ENCODE measurements around the gene GAL3ST2. TPM values are rescaled to one million over a fixed set of nuclear protein-coding genes. Genes with fewer than 3 reads are reported as not detected.
"Not testable (repeated sequence)": the region's sequence is repeated elsewhere in the genome, so short reads cannot be mapped to it uniquely, and the experiment has no call there.

GAL3ST2 gene
- total RNA-seq, 1 donor from 2014 or later, result not detected

- H3K27ac ChIP-seq (ENCODE audit: low read depth, low read length), result no peak overlapping the region
- no peaks in the 10 kb centered on the region for H3K9me3 ChIP-seq (ENCODE audit: control insufficient read depth in 3 of 3, low read length in 3 of 3)
- H3K27me3 ChIP-seq (ENCODE audit: control insufficient read depth in 3 of 3, insufficient read depth in 3 of 3, low read length in 3 of 3), result peaks cover 0 to 5% (median 4%) of the 10 kb centered on the region in 3 donors
- no peaks in the 10 kb centered on the region for H3K36me3 ChIP-seq (ENCODE audit: control insufficient read depth in 3 of 3, insufficient read depth in 3 of 3, low read length in 3 of 3)
- H3K9ac ChIP-seq (ENCODE audit: low read depth in 1 of 3, low read length in 3 of 3), result no peak overlapping the region
- H3K4me3 ChIP-seq (ENCODE audit: low read length in 3 of 3), result no peak overlapping the region
- no peaks in the 10 kb centered on the region for H3K4me1 ChIP-seq (ENCODE audit: control insufficient read depth in 3 of 3, insufficient read depth in 3 of 3, low read length in 3 of 3)
Measured at GRCh38 chr2:241833101-241833663, 56.6 kb downstream of the GAL3ST2 start.

- H3K27ac ChIP-seq (ENCODE audit: low read depth, low read length); H3K36me3 ChIP-seq (ENCODE audit: control insufficient read depth in 3 of 3, insufficient read depth in 3 of 3, low read length in 3 of 3); H3K9me3 ChIP-seq (ENCODE audit: control insufficient read depth in 3 of 3, low read length in 3 of 3); H3K27me3 ChIP-seq (ENCODE audit: control insufficient read depth in 3 of 3, insufficient read depth in 3 of 3, low read length in 3 of 3); H3K4me1 ChIP-seq (ENCODE audit: control insufficient read depth in 3 of 3, insufficient read depth in 3 of 3, low read length in 3 of 3); H3K9ac ChIP-seq (ENCODE audit: low read depth in 1 of 3, low read length in 3 of 3); H3K4me3 ChIP-seq (ENCODE audit: low read length in 3 of 3): not testable (repeated sequence)
Measured at GRCh38 chr2:241833756-241834526, 57.3 kb downstream of the GAL3ST2 start.

- H3K9me3 ChIP-seq (ENCODE audit: control insufficient read depth in 3 of 3, low read length in 3 of 3), result no peaks in the 10 kb centered on the region
- H3K27ac ChIP-seq (ENCODE audit: low read depth, low read length), result no peak overlapping the region
- H3K4me1 ChIP-seq (ENCODE audit: control insufficient read depth in 3 of 3, insufficient read depth in 3 of 3, low read length in 3 of 3), result no peaks in the 10 kb centered on the region
- no peaks in the 10 kb centered on the region for H3K36me3 ChIP-seq (ENCODE audit: control insufficient read depth in 3 of 3, insufficient read depth in 3 of 3, low read length in 3 of 3)
- no peak overlapping the region for H3K4me3 ChIP-seq (ENCODE audit: low read length in 3 of 3)
- H3K27me3 ChIP-seq (ENCODE audit: control insufficient read depth in 3 of 3, insufficient read depth in 3 of 3, low read length in 3 of 3), result peaks cover 0 to 5% (median 4%) of the 10 kb centered on the region in 3 donors
- H3K9ac ChIP-seq (ENCODE audit: low read depth in 1 of 3, low read length in 3 of 3), result no peak overlapping the region
Measured at GRCh38 chr2:241834527-241835210, 58.0 kb downstream of the GAL3ST2 start.

- Histone ChIP-seq H3K36me3 (ENCODE audit: control insufficient read depth in 3 of 3, insufficient read depth in 3 of 3, low read length in 3 of 3) (no peaks in the 10 kb centered on the region), H3K9ac (ENCODE audit: low read depth in 1 of 3, low read length in 3 of 3) (no peak overlapping the region), H3K27me3 (ENCODE audit: control insufficient read depth in 3 of 3, insufficient read depth in 3 of 3, low read length in 3 of 3) (peaks cover 0 to 5% (median 4%) of the 10 kb centered on the region in 3 donors), H3K4me3 (ENCODE audit: low read length in 3 of 3) (no peak overlapping the region), H3K4me1 (ENCODE audit: control insufficient read depth in 3 of 3, insufficient read depth in 3 of 3, low read length in 3 of 3) (no peaks in the 10 kb centered on the region), H3K27ac (ENCODE audit: low read depth, low read length) (no peak overlapping the region), H3K9me3 (ENCODE audit: control insufficient read depth in 3 of 3, low read length in 3 of 3) (no peaks in the 10 kb centered on the region)
Measured at GRCh38 chr2:241835611-241836010, 59.0 kb downstream of the GAL3ST2 start.

- Histone ChIP-seq H3K27me3 (ENCODE audit: control insufficient read depth in 3 of 3, insufficient read depth in 3 of 3, low read length in 3 of 3) (peaks cover 0 to 5% (median 4%) of the 10 kb centered on the region in 3 donors), H3K9ac (ENCODE audit: low read depth in 1 of 3, low read length in 3 of 3) (no peak overlapping the region), H3K36me3 (ENCODE audit: control insufficient read depth in 3 of 3, insufficient read depth in 3 of 3, low read length in 3 of 3) (no peaks in the 10 kb centered on the region), H3K27ac (ENCODE audit: low read depth, low read length) (no peak overlapping the region), H3K9me3 (ENCODE audit: control insufficient read depth in 3 of 3, low read length in 3 of 3) (no peaks in the 10 kb centered on the region), H3K4me1 (ENCODE audit: control insufficient read depth in 3 of 3, insufficient read depth in 3 of 3, low read length in 3 of 3) (peaks cover 0 to 2% (median 0%) of the 10 kb centered on the region in 3 donors), H3K4me3 (ENCODE audit: low read length in 3 of 3) (no peak overlapping the region)
Measured at GRCh38 chr2:241836292-241836691, 59.7 kb downstream of the GAL3ST2 start.

GRCh38 chr2:241837197-241837965 is 60.8 kb downstream of the GAL3ST2 start:
- H3K9me3 ChIP-seq (ENCODE audit: control insufficient read depth in 3 of 3, low read length in 3 of 3), result no peaks in the 10 kb centered on the region
- H3K27ac ChIP-seq (ENCODE audit: low read depth, low read length), result no peak overlapping the region
- peaks cover 0 to 4% (median 0%) of the 10 kb centered on the region in 3 donors for H3K4me1 ChIP-seq (ENCODE audit: control insufficient read depth in 3 of 3, insufficient read depth in 3 of 3, low read length in 3 of 3)
- peaks cover 0 to 5% (median 4%) of the 10 kb centered on the region in 3 donors for H3K27me3 ChIP-seq (ENCODE audit: control insufficient read depth in 3 of 3, insufficient read depth in 3 of 3, low read length in 3 of 3)
- H3K4me3 ChIP-seq (ENCODE audit: low read length in 3 of 3), result no peak overlapping the region
- H3K36me3 ChIP-seq (ENCODE audit: control insufficient read depth in 3 of 3, insufficient read depth in 3 of 3, low read length in 3 of 3), result no peaks in the 10 kb centered on the region
- H3K9ac ChIP-seq (ENCODE audit: low read depth in 1 of 3, low read length in 3 of 3), result no peak overlapping the region

- Histone ChIP-seq H3K4me1 (ENCODE audit: control insufficient read depth in 3 of 3, insufficient read depth in 3 of 3, low read length in 3 of 3) (peaks cover 6 to 18% (median 16%) of the 10 kb centered on the region in 3 donors), H3K4me3 (ENCODE audit: low read length in 3 of 3) (no peak overlapping the region), H3K27ac (ENCODE audit: low read depth, low read length) (no peak overlapping the region)
Measured at GRCh38 chr2:241841181-241842066, 64.8 kb downstream of the GAL3ST2 start.

GRCh38 chr2:241842067-241842415 is 65.4 kb downstream of the GAL3ST2 start:
- H3K9ac ChIP-seq (ENCODE audit: low read depth in 1 of 3, low read length in 3 of 3), result no peak overlapping the region
- no peaks in the 10 kb centered on the region for H3K9me3 ChIP-seq (ENCODE audit: control insufficient read depth in 3 of 3, low read length in 3 of 3)
- peaks cover 6 to 18% (median 16%) of the 10 kb centered on the region in 3 donors for H3K4me1 ChIP-seq (ENCODE audit: control insufficient read depth in 3 of 3, insufficient read depth in 3 of 3, low read length in 3 of 3)
- H3K4me3 ChIP-seq (ENCODE audit: low read length in 3 of 3), result no peak overlapping the region
- no peak overlapping the region for H3K27ac ChIP-seq (ENCODE audit: low read depth, low read length)
- H3K36me3 ChIP-seq (ENCODE audit: control insufficient read depth in 3 of 3, insufficient read depth in 3 of 3, low read length in 3 of 3), result no peaks in the 10 kb centered on the region
- peaks cover 0 to 8% (median 2%) of the 10 kb centered on the region in 3 donors for H3K27me3 ChIP-seq (ENCODE audit: control insufficient read depth in 3 of 3, insufficient read depth in 3 of 3, low read length in 3 of 3)

More at GRCh38 chr2:241841181-241842066, 64.8 kb downstream of the GAL3ST2 start:
- no peak overlapping the region for H3K9ac ChIP-seq (ENCODE audit: low read depth in 1 of 3, low read length in 3 of 3)
- no peaks in the 10 kb centered on the region for H3K36me3 ChIP-seq (ENCODE audit: control insufficient read depth in 3 of 3, insufficient read depth in 3 of 3, low read length in 3 of 3)
- H3K27me3 ChIP-seq (ENCODE audit: control insufficient read depth in 3 of 3, insufficient read depth in 3 of 3, low read length in 3 of 3), result peaks cover 0 to 8% (median 2%) of the 10 kb centered on the region in 3 donors
- H3K9me3 ChIP-seq (ENCODE audit: control insufficient read depth in 3 of 3, low read length in 3 of 3), result no peaks in the 10 kb centered on the region

- Histone ChIP-seq H3K36me3 (ENCODE audit: control insufficient read depth in 3 of 3, insufficient read depth in 3 of 3, low read length in 3 of 3) (no peaks in the 10 kb centered on the region), H3K4me3 (ENCODE audit: low read length in 3 of 3) (peak overlapping the region in 2 of 3 donors; percentile 27 to 29), H3K27me3 (ENCODE audit: control insufficient read depth in 3 of 3, insufficient read depth in 3 of 3, low read length in 3 of 3) (peaks cover 0 to 4% (median 2%) of the 10 kb centered on the region in 3 donors), H3K9ac (ENCODE audit: low read depth in 1 of 3, low read length in 3 of 3) (no peak overlapping the region), H3K4me1 (ENCODE audit: control insufficient read depth in 3 of 3, insufficient read depth in 3 of 3, low read length in 3 of 3) (peaks cover 6 to 18% (median 16%) of the 10 kb centered on the region in 3 donors), H3K9me3 (ENCODE audit: control insufficient read depth in 3 of 3, low read length in 3 of 3) (no peaks in the 10 kb centered on the region), H3K27ac (ENCODE audit: low read depth, low read length) (peak overlapping the region; percentile 18)
Measured at GRCh38 chr2:241842620-241843211, 66.1 kb downstream of the GAL3ST2 start.
